IMR-90 (cell line): ENCODE results near the gene PIM3. TPM values are rescaled to one million over a fixed set of nuclear protein-coding genes. Genes with fewer than 3 reads are reported as not detected.

Source experiments
- ATAC-seq: fragments of 200-7000 bp; cut with Tn5 transposase; 2 replicates; pipeline ENCODE4 v1.9.1; 2020; ENCODE audit warnings: low read depth, mild to moderate bottlenecking, moderate library complexity
- BruUV-seq: library from RNA; stranded (reverse); fragments of 400-500 nt; replicated peaks from 2 replicates; lab custom pipeline; 2021; lab: Mats Ljungman, UMichigan
- CTCF ChIA-PET: fragments of 300-600 bp; formaldehyde crosslinking; extraction: SDS; loops from one replicate; lab custom pipeline; 2021; ENCODE audit warnings: antibody characterized with exemption; lab: Yijun Ruan, JAX
- POLR2A ChIA-PET: fragments of 300-600 bp; sonication (Branson Sonifier 250); formaldehyde crosslinking; loops from one replicate; lab custom pipeline; 2022; ENCODE audit warnings: antibody characterized with exemption; ENCODE audit not compliant: unreplicated experiment; lab: Charles Lee
- DNase-seq: peaks from one replicate; pipeline ENCODE4 v3.0.0; 2013
- H2AFZ ChIP-seq: replicated peaks from 2 replicates; pipeline ENCODE3; 2013; ENCODE audit warnings: low read length, mild to moderate bottlenecking; ENCODE audit not compliant: poor library complexity
- H2AK5ac ChIP-seq: 2 replicates; pipeline ENCODE4 v1.6.1; 2013; ENCODE audit warnings: low read depth, low read length, inconsistent platforms
- H2AK9ac ChIP-seq: replicated peaks from 2 replicates; pipeline ENCODE3; 2013; ENCODE audit warnings: mild to moderate bottlenecking, low read depth, low read length, moderate library complexity; ENCODE audit not compliant: poor library complexity
- H2BK120ac ChIP-seq: 2 replicates; pipeline ENCODE4 v1.6.1; 2013; ENCODE audit warnings: low read depth, low read length, inconsistent platforms
- H2BK15ac ChIP-seq: 3 replicates; pipeline ENCODE4 v1.6.1; 2013; ENCODE audit warnings: low read depth, low read length, inconsistent platforms
- H2BK20ac ChIP-seq: 2 replicates; pipeline ENCODE4 v1.6.1; 2013; ENCODE audit warnings: low read depth, mild to moderate bottlenecking, inconsistent platforms, low read length, moderate library complexity
- H2BK5ac ChIP-seq: 2 replicates; pipeline ENCODE4 v1.6.1; 2013; ENCODE audit warnings: mild to moderate bottlenecking, low read depth, low read length, inconsistent platforms; ENCODE audit not compliant: poor library complexity, severe bottlenecking
- H3K14ac ChIP-seq: replicated peaks from 2 replicates; pipeline ENCODE4 v1.6.1; 2013; ENCODE audit warnings: low read depth, low read length, inconsistent platforms
- H3K18ac ChIP-seq: 2 replicates; pipeline ENCODE4 v1.6.1; 2013; ENCODE audit warnings: low read depth, low read length, control low read depth
- H3K23ac ChIP-seq: 2 replicates; pipeline ENCODE4 v1.6.1; 2013; ENCODE audit warnings: low read depth, low read length, inconsistent platforms
- H3K27ac ChIP-seq: 2 replicates; pipeline ENCODE4 v1.5.1; 2013; ENCODE audit warnings: mild to moderate bottlenecking, control low read depth, low read length; ENCODE audit not compliant: insufficient read depth
- H3K27me3 ChIP-seq: 2 replicates; pipeline ENCODE4 v1.6.1; 2013; ENCODE audit warnings: low read length; ENCODE audit not compliant: control insufficient read depth, insufficient read depth
- H3K36me3 ChIP-seq: 2 replicates; pipeline ENCODE4 v1.6.1; 2013; ENCODE audit warnings: low read length, mixed read lengths; ENCODE audit not compliant: control insufficient read depth, insufficient read depth
- H3K4ac ChIP-seq: 2 replicates; pipeline ENCODE4 v1.6.1; 2013; ENCODE audit warnings: low read depth, low read length, inconsistent platforms
- H3K4me1 ChIP-seq: 2 replicates; pipeline ENCODE4 v1.6.1; 2013; ENCODE audit warnings: low read length, mixed read lengths; ENCODE audit not compliant: control insufficient read depth, insufficient read depth
- H3K4me2 ChIP-seq: 2 replicates; pipeline ENCODE4 v1.6.1; 2013; ENCODE audit warnings: low read depth, mild to moderate bottlenecking, control low read depth, low read length, moderate library complexity
- H3K4me3 ChIP-seq: 2 replicates; pipeline ENCODE4 v1.5.1; 2013; ENCODE audit warnings: low read depth, mild to moderate bottlenecking, control low read depth, low read length, moderate library complexity; ENCODE audit not compliant: insufficient read depth
- H3K56ac ChIP-seq: 2 replicates; pipeline ENCODE4 v1.6.1; 2013; ENCODE audit warnings: low read length, inconsistent platforms; ENCODE audit not compliant: insufficient read depth; ENCODE audit errors: extremely low read depth
- H3K79me1 ChIP-seq, 2 experiments: 2 replicates each; pipeline ENCODE4 v1.6.1; 2013; ENCODE audit warnings: low read length in 2 of 2, inconsistent platforms in 1 of 2, low read depth in 1 of 2
- H3K9ac ChIP-seq: 2 replicates; pipeline ENCODE4 v1.6.1; 2013; ENCODE audit warnings: low read depth, low read length, control low read depth
- H3K9me1 ChIP-seq: 2 replicates; pipeline ENCODE4 v1.6.1; 2013; ENCODE audit warnings: low read length, inconsistent platforms; ENCODE audit not compliant: insufficient read depth
- H3K9me3 ChIP-seq: 2 replicates; pipeline ENCODE4 v1.6.1; 2013; ENCODE audit warnings: low read length; ENCODE audit not compliant: control insufficient read depth, insufficient read depth
- H4K20me1 ChIP-seq: 2 replicates; pipeline ENCODE4 v1.6.1; 2013; ENCODE audit warnings: low read length, inconsistent platforms; ENCODE audit not compliant: insufficient read depth
- H4K5ac ChIP-seq: 2 replicates; pipeline ENCODE4 v1.6.1; 2013; ENCODE audit warnings: mild to moderate bottlenecking, low read depth, low read length, control low read depth
- H4K8ac ChIP-seq, 2 experiments: 2 replicates each; pipeline ENCODE4 v1.6.1; 2013; ENCODE audit warnings: low read depth in 2 of 2, low read length in 2 of 2, control low read depth in 1 of 2, inconsistent platforms in 1 of 2
- H4K91ac ChIP-seq: 2 replicates; pipeline ENCODE4 v1.6.1; 2013; ENCODE audit warnings: low read depth, low read length, inconsistent platforms; ENCODE audit not compliant: insufficient read depth
- BHLHE40 ChIP-seq: fragments of 150-350 bp; IDR thresholded peaks from 2 replicates; pipeline ENCODE4 v1.6.1; 2016; ENCODE audit warnings: mild to moderate bottlenecking, low read depth, low read length
- CEBPB ChIP-seq: IDR thresholded peaks from 2 replicates; pipeline ENCODE4 v1.6.1; 2012; ENCODE audit warnings: low read depth, low read length, improper control_type of control experiment
- CHD1 ChIP-seq: IDR thresholded peaks from 2 replicates; pipeline ENCODE4 v1.6.1; 2012; ENCODE audit warnings: low read depth, low read length, improper control_type of control experiment
- FOS ChIP-seq: fragments of 150-350 bp; IDR thresholded peaks from 2 replicates; pipeline ENCODE4 v1.6.1; 2016; ENCODE audit warnings: low read depth, low read length
- MAFK ChIP-seq: IDR thresholded peaks from 2 replicates; pipeline ENCODE4 v1.6.1; 2012; ENCODE audit warnings: low read depth, low read length, improper control_type of control experiment
- MAZ ChIP-seq: IDR thresholded peaks from 2 replicates; pipeline ENCODE4 v1.6.1; 2012; ENCODE audit warnings: low read depth, mild to moderate bottlenecking, low read length, improper control_type of control experiment, moderate library complexity, borderline replicate concordance
- MXI1 ChIP-seq: IDR thresholded peaks from 2 replicates; pipeline ENCODE4 v1.6.1; 2012; ENCODE audit warnings: low read depth, mild to moderate bottlenecking, low read length, moderate library complexity, borderline replicate concordance
- NFE2L2 ChIP-seq: fragments of 150-350 bp; IDR thresholded peaks from 2 replicates; pipeline ENCODE4 v1.6.1; 2016; ENCODE audit warnings: low read depth, mild to moderate bottlenecking, low read length
- POLR2A ChIP-seq: IDR thresholded peaks from 2 replicates; pipeline ENCODE4 v1.6.1; 2012; ENCODE audit warnings: mild to moderate bottlenecking, low read depth, low read length
- RAD21 ChIP-seq: IDR thresholded peaks from 2 replicates; pipeline ENCODE4 v1.6.1; 2012; ENCODE audit warnings: low read length, improper control_type of control experiment
- RCOR1 ChIP-seq: IDR thresholded peaks from 2 replicates; pipeline ENCODE4 v1.6.1; 2012; ENCODE audit warnings: mild to moderate bottlenecking, low read length, improper control_type of control experiment; ENCODE audit not compliant: insufficient replicate concordance
- RFX5 ChIP-seq: IDR thresholded peaks from 2 replicates; pipeline ENCODE4 v1.8.0; 2012; ENCODE audit warnings: low read depth, mild to moderate bottlenecking, low read length, moderate library complexity
- SMC3 ChIP-seq: fragments of 150-350 bp; IDR thresholded peaks from 2 replicates; pipeline ENCODE4 v1.6.1; 2016; ENCODE audit warnings: low read depth, mild to moderate bottlenecking, antibody characterized with exemption, low read length, moderate library complexity
- WGBS, 2 experiments: methylation state at CpG; one replicate each; pipeline versions ENCODE4 v1.1.5 to v1.1.7; 2013; ENCODE audit warnings: missing lambda C conversion rate in 2 of 2; ENCODE audit not compliant: insufficient read length in 1 of 2; ENCODE audit errors: extremely low coverage in 2 of 2; 5-methylcytosine and 5-hydroxymethylcytosine counted together
- dilution Hi-C: fragments of 300-500 bp; cut with HindIII; formaldehyde crosslinking; loops from one replicate; pipeline ENCODE4 v1.14.3; 2018; ENCODE audit warnings: low sequenced_read_pairs; ENCODE audit not compliant: unreplicated experiment
- in situ Hi-C: fragments of 300-500 bp; cut with MboI; formaldehyde crosslinking; loops from 3 replicates; pipeline ENCODE4 v1.14.3; 2019; ENCODE audit warnings: low sequenced_read_pairs, inconsistent platforms, mixed read lengths
- intact Hi-C: fragments of 100-400 bp; cut with micrococcal nuclease; formaldehyde crosslinking; loops from 2 replicates; pipeline ENCODE4 v1.10.0; 2022
- polyA plus RNA-seq, 3 experiments: library from polyadenylated mRNA; depleted of rRNA; stranded (reverse); fragments of >200 nt; gene quantifications; 2 replicates each; pipeline ENCODE4 v1.2.3, GENCODE V29; 2012; ENCODE audit warnings: low replicate concordance in 1 of 3
- total RNA-seq: library from RNA; depleted of rRNA; stranded (reverse); fragments of >200 nt; gene quantifications from 2 replicates; pipeline ENCODE4 v1.2.3, GENCODE V29; 2012
- TF ChIP-seq, protein P1 (sequence below): fragments of 150-350 bp; IDR thresholded peaks from 2 replicates; pipeline ENCODE4 v1.6.1; 2016; ENCODE audit warnings: low read depth, mild to moderate bottlenecking, low read length, moderate library complexity, borderline replicate concordance
- TF ChIP-seq, protein P2 (sequence below): fragments of 150-350 bp; IDR thresholded peaks from 2 replicates; pipeline ENCODE4 v1.6.1; 2017; ENCODE audit warnings: mild to moderate bottlenecking, antibody characterized with exemption, low read length, low read depth
- TF ChIP-seq, protein P3 (sequence below): conservative IDR thresholded peaks from 2 replicates; pipeline ENCODE4 v1.5.1; 2012; ENCODE audit warnings: mild to moderate bottlenecking, low read depth, low read length, improper control_type of control experiment

Gene PIM3
- total and polyA plus RNA-seq, 2 of the 4 experiments (the other 2 are of a cell fraction) = 8.6 to 24.7 TPM

GRCh38 chr22:49922484-49922883 is 38.1 kb upstream of the PIM3 start:
- intact Hi-C loops = no loop called here
- no TSS peak for BruUV-seq
- no peak overlapping the region for H2AK9ac ChIP-seq
- peaks cover 19 to 28% of the 10 kb centered on the region in 2 experiments for H3K79me1 ChIP-seq
- no peaks in the 10 kb centered on the region for H3K9me3 ChIP-seq
- H4K8ac ChIP-seq = no peak overlapping the region; a peak in 1 of 4 replicates
- H3K27me3 ChIP-seq = no peaks in the 10 kb centered on the region
- H3K23ac ChIP-seq = no peak overlapping the region
- no peak overlapping the region for H3K27ac ChIP-seq
- H3K4me2 ChIP-seq = no peak overlapping the region
- H3K14ac ChIP-seq = no peak overlapping the region
- H3K9me1 ChIP-seq = peaks cover 4% of the 10 kb centered on the region; the same call in 1 of the 2 replicates
- ATAC-seq (no peak), DNase-seq (no peak)
- no peak overlapping the region for H3K4me3 ChIP-seq
- H2BK15ac ChIP-seq = no peak overlapping the region
- no peak overlapping the region for H2BK20ac ChIP-seq
- H3K9ac ChIP-seq = no peak overlapping the region
- ChIA-PET CTCF (interaction anchor here (0.5 kb wide), 1 partner anchor 101 kb away, joined by 3 read pairs; no protein-coding TSS in a partner anchor), POLR2A (no interaction called here)
- in situ Hi-C loops = loop anchor here (25.0 kb wide), 1 partner anchor 110 kb away; no protein-coding TSS in a partner anchor
- TF ChIP-seq CHD1 = no peak
- TF ChIP-seq, protein P1, sequence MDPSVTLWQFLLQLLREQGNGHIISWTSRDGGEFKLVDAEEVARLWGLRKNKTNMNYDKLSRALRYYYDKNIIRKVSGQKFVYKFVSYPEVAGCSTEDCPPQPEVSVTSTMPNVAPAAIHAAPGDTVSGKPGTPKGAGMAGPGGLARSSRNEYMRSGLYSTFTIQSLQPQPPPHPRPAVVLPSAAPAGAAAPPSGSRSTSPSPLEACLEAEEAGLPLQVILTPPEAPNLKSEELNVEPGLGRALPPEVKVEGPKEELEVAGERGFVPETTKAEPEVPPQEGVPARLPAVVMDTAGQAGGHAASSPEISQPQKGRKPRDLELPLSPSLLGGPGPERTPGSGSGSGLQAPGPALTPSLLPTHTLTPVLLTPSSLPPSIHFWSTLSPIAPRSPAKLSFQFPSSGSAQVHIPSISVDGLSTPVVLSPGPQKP = no peak
- TF ChIP-seq FOS = no peak
- no peak for TF ChIP-seq RCOR1
- TF ChIP-seq RAD21 = no peak
- no peak for TF ChIP-seq NFE2L2
- TF ChIP-seq POLR2A = no peak
- TF ChIP-seq, protein P2, sequence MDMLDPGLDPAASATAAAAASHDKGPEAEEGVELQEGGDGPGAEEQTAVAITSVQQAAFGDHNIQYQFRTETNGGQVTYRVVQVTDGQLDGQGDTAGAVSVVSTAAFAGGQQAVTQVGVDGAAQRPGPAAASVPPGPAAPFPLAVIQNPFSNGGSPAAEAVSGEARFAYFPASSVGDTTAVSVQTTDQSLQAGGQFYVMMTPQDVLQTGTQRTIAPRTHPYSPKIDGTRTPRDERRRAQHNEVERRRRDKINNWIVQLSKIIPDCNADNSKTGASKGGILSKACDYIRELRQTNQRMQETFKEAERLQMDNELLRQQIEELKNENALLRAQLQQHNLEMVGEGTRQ = no peak
- TF ChIP-seq MXI1 = no peak
- TF ChIP-seq RFX5 = no peak
- no peak for TF ChIP-seq SMC3
- no peak for TF ChIP-seq MAZ
- no peak for TF ChIP-seq CEBPB
- no peak for TF ChIP-seq MAFK
- TF ChIP-seq BHLHE40 = no peak
- TF ChIP-seq, protein P3, sequence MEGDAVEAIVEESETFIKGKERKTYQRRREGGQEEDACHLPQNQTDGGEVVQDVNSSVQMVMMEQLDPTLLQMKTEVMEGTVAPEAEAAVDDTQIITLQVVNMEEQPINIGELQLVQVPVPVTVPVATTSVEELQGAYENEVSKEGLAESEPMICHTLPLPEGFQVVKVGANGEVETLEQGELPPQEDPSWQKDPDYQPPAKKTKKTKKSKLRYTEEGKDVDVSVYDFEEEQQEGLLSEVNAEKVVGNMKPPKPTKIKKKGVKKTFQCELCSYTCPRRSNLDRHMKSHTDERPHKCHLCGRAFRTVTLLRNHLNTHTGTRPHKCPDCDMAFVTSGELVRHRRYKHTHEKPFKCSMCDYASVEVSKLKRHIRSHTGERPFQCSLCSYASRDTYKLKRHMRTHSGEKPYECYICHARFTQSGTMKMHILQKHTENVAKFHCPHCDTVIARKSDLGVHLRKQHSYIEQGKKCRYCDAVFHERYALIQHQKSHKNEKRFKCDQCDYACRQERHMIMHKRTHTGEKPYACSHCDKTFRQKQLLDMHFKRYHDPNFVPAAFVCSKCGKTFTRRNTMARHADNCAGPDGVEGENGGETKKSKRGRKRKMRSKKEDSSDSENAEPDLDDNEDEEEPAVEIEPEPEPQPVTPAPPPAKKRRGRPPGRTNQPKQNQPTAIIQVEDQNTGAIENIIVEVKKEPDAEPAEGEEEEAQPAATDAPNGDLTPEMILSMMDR = no peak
- no peak overlapping the region for H2BK5ac ChIP-seq
- H2AK5ac ChIP-seq = no peak overlapping the region
- H4K20me1 ChIP-seq = no peaks in the 10 kb centered on the region; the same call in 1 of the 2 replicates
- H3K4ac ChIP-seq = no peak overlapping the region
- H2AFZ ChIP-seq = no peak overlapping the region
- H4K5ac ChIP-seq = no peak overlapping the region
- dilution Hi-C loops = no loop called here
- WGBS, 2 experiments = no CpG with 5 or more reads among the region's 22 CpGs
- H3K56ac ChIP-seq = no peak overlapping the region
- no peak overlapping the region for H2BK120ac ChIP-seq
- peaks cover 16% of the 10 kb centered on the region for H3K4me1 ChIP-seq
- peaks cover 25% of the 10 kb centered on the region for H3K36me3 ChIP-seq
- H3K18ac ChIP-seq = no peak overlapping the region
- no peak overlapping the region for H4K91ac ChIP-seq
